Epithelial cell of proximal tubule (primary cell): ENCODE data around the gene TLX3. TPM values are rescaled to one million over a fixed set of nuclear protein-coding genes. Genes with fewer than 3 reads are reported as not detected.
A peak's percentile ranks its signal among the peaks of the same experiment; 100 is the strongest.
"Not testable (repeated sequence)": the region's sequence is repeated elsewhere in the genome, so short reads cannot be mapped to it uniquely, and the experiment has no call there.

Experiments used
- DNase-seq: peaks from one replicate; pipeline ENCODE4 v3.0.0-alpha.2; 2011; ENCODE audit warnings: low read depth
- H3K4me3 ChIP-seq: 2 replicates; pipeline ENCODE4 v1.5.1; 2011; ENCODE audit warnings: low read depth, mild to moderate bottlenecking, low read length
- CTCF ChIP-seq: conservative IDR thresholded peaks from 2 replicates; pipeline ENCODE4 v1.5.1; 2012; ENCODE audit warnings: low read depth, mild to moderate bottlenecking, low read length
- total RNA-seq: library from RNA; depleted of rRNA; stranded (reverse); fragments of >200 nt; gene quantifications from 2 replicates; pipeline ENCODE4 v1.2.3, GENCODE V29; 2015

Gene TLX3
- total RNA-seq, 1 donor from 2014 or later: not detected

- TF ChIP-seq CTCF: no peak
- DNase-seq: no peak
- H3K4me3 ChIP-seq: no peak overlapping the region
Measured at GRCh38 chr5:171340491-171340890, 31.4 kb downstream of the TLX3 start.

- peak; percentile 19 for DNase-seq
- TF ChIP-seq CTCF: peak; percentile 85
- no peak overlapping the region for H3K4me3 ChIP-seq
Measured at GRCh38 chr5:171342362-171343111, 33.5 kb downstream of the TLX3 start.

GRCh38 chr5:171344936-171345608 is 36.0 kb downstream of the TLX3 start:
- no peak for TF ChIP-seq CTCF
- no peak overlapping the region for H3K4me3 ChIP-seq
- no peak for DNase-seq

GRCh38 chr5:171351536-171352073 is 42.6 kb downstream of the TLX3 start:
- no peak for TF ChIP-seq CTCF
- DNase-seq: no peak
- H3K4me3 ChIP-seq: no peak overlapping the region

- no peak for DNase-seq
- no peak overlapping the region for H3K4me3 ChIP-seq
- TF ChIP-seq CTCF: no peak
Measured at GRCh38 chr5:171355302-171355724, 46.3 kb downstream of the TLX3 start.

GRCh38 chr5:171357843-171358242 is 48.8 kb downstream of the TLX3 start:
- DNase-seq: no peak
- no peak overlapping the region for H3K4me3 ChIP-seq
- no peak for TF ChIP-seq CTCF

- H3K4me3 ChIP-seq: not testable (repeated sequence)
Measured at GRCh38 chr5:171361151-171361550, 52.1 kb downstream of the TLX3 start.

More at GRCh38 chr5:171361151-171361550, 52.1 kb downstream of the TLX3 start:
- DNase-seq: not testable (repeated sequence)
